Esophagus (tissue), 2 donors: ENCODE results near the gene PPP1R37. TPM values are rescaled to one million over a fixed set of nuclear protein-coding genes. Genes with fewer than 3 reads are reported as not detected.

Source experiments
- H3K27ac ChIP-seq, 2 donors: one replicate each; pipeline ENCODE4 v1.5.1; 2013; ENCODE audit warnings: low read depth in 2 of 2, mild to moderate bottlenecking in 2 of 2, inconsistent platforms in 1 of 2, low read length in 1 of 2, moderate library complexity in 1 of 2
- H3K27me3 ChIP-seq, 2 donors: one replicate each; pipeline ENCODE4 v1.6.1; 2013; ENCODE audit warnings: low read length in 2 of 2, control low read depth in 1 of 2, mild to moderate bottlenecking in 1 of 2; ENCODE audit not compliant: insufficient read depth in 2 of 2, control insufficient read depth in 1 of 2
- H3K36me3 ChIP-seq, 2 donors: one replicate each; pipeline ENCODE4 v1.6.1; 2013; ENCODE audit warnings: low read length in 1 of 2; ENCODE audit not compliant: control insufficient read depth in 2 of 2, insufficient read depth in 2 of 2
- H3K4me1 ChIP-seq, 2 donors: one replicate each; pipeline ENCODE4 v1.6.1; 2013; ENCODE audit warnings: low read length in 1 of 2; ENCODE audit not compliant: control insufficient read depth in 2 of 2, insufficient read depth in 2 of 2
- H3K4me3 ChIP-seq, 2 donors: one replicate each; pipeline ENCODE4 v1.5.1; 2013; ENCODE audit warnings: low read length in 2 of 2, mild to moderate bottlenecking in 2 of 2, low read depth in 1 of 2, moderate library complexity in 1 of 2
- H3K9me3 ChIP-seq, 2 donors: one replicate each; pipeline ENCODE4 v1.6.1; 2013; ENCODE audit warnings: mild to moderate bottlenecking in 2 of 2, low read depth in 1 of 2, low read length in 1 of 2, moderate library complexity in 1 of 2; ENCODE audit not compliant: control insufficient read depth in 2 of 2, insufficient read depth in 1 of 2
- WGBS, 2 donors: extraction: QIAGEN DNeasy Blood & Tissue Kit; methylation state at CpG; one replicate each; pipeline ENCODE4 v1.1.7; 2013; 5-methylcytosine and 5-hydroxymethylcytosine counted together
- polyA plus RNA-seq, 2 donors: library from polyadenylated mRNA; stranded (reverse); fragments of 200-250 nt; gene quantifications; one replicate each; pipeline ENCODE4 v1.2.3, GENCODE V29; 2013
- donor health status: healthy with polysubstance abuse.
- donor health status: Bipolar disorder and iron deficiency.

Gene PPP1R37
- polyA plus RNA-seq, 2 donors, result 17.5 to 43.1 TPM

- Histone ChIP-seq H3K27ac (no peak overlapping the region), H3K36me3 (peaks cover 0 to 8% of the 10 kb centered on the region in 2 donors), H3K27me3 (no peaks in the 10 kb centered on the region), H3K4me1 (peaks cover 11 to 32% of the 10 kb centered on the region in 2 donors), H3K4me3 (peak overlapping the region; percentile 8 to 94), H3K9me3 (no peaks in the 10 kb centered on the region)
- 51% methylated on average over 9 of the region's 9 CpGs for WGBS, 2 donors
Measured at GRCh38 chr19:45094137-45094536, 1.2 kb downstream of the PPP1R37 start.

DNA sequence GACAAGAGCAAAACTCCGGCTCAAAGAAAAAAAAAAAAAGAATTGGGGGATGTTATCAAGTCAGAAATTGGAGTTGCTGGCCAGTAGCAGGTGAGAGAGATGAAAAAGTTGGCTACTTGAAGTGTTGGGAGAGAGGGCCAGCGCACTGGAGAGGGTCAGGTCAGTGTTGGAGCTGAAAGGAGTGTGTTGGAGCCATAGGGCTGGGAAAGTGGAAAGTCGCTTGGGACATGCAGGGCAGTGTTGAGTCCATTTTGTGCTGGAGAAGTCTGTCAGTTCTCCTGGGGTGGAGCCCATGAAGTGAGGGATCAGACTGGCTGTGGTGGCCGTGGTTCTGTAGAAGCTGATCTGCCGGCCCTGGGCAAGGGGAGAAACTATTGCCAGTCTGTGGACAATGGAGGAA is 1.7 kb downstream of the PPP1R37 start:
- no peaks in the 10 kb centered on the region for H3K9me3 ChIP-seq
- peaks cover 11 to 35% of the 10 kb centered on the region in 2 donors for H3K4me1 ChIP-seq
- H3K27ac ChIP-seq, result no peak overlapping the region
- WGBS, 2 donors, result 74 to 75% methylated on average over 5 of the region's 5 CpGs
- no peaks in the 10 kb centered on the region for H3K27me3 ChIP-seq
- no peak overlapping the region for H3K4me3 ChIP-seq
- peaks cover 0 to 8% of the 10 kb centered on the region in 2 donors for H3K36me3 ChIP-seq

- Histone ChIP-seq H3K4me3 (no peak overlapping the region), H3K9me3 (no peaks in the 10 kb centered on the region)
Measured at GRCh38 chr19:45095496-45096413, 2.8 kb downstream of the PPP1R37 start.

GRCh38 chr19:45096700-45097099 is 3.7 kb downstream of the PPP1R37 start:
- Histone ChIP-seq H3K27me3 (no peaks in the 10 kb centered on the region), H3K9me3 (no peaks in the 10 kb centered on the region), H3K4me1 (peaks cover 13 to 36% of the 10 kb centered on the region in 2 donors), H3K36me3 (peaks cover 0 to 3% of the 10 kb centered on the region in 2 donors), H3K4me3 (no peak overlapping the region), H3K27ac (no peak overlapping the region)
- 88 to 92% methylated on average over 7 of the region's 7 CpGs for WGBS, 2 donors

More at GRCh38 chr19:45095496-45096413, 2.8 kb downstream of the PPP1R37 start:
- peaks cover 0 to 3% of the 10 kb centered on the region in 2 donors for H3K36me3 ChIP-seq
- 86 to 89% methylated on average over 14 of the region's 14 CpGs for WGBS, 2 donors
- H3K27ac ChIP-seq, result no peak overlapping the region
- peaks cover 11 to 37% of the 10 kb centered on the region in 2 donors for H3K4me1 ChIP-seq
- H3K27me3 ChIP-seq, result no peaks in the 10 kb centered on the region

GRCh38 chr19:45097450-45097775 is 4.4 kb downstream of the PPP1R37 start:
- Histone ChIP-seq H3K4me1 (peaks cover 15 to 36% of the 10 kb centered on the region in 2 donors), H3K36me3 (peaks cover 0 to 3% of the 10 kb centered on the region in 2 donors), H3K4me3 (no peak overlapping the region), H3K27ac (no peak overlapping the region), H3K27me3 (no peaks in the 10 kb centered on the region), H3K9me3 (no peaks in the 10 kb centered on the region)
- 77 to 89% methylated on average over 7 of the region's 7 CpGs for WGBS, 2 donors

DNA sequence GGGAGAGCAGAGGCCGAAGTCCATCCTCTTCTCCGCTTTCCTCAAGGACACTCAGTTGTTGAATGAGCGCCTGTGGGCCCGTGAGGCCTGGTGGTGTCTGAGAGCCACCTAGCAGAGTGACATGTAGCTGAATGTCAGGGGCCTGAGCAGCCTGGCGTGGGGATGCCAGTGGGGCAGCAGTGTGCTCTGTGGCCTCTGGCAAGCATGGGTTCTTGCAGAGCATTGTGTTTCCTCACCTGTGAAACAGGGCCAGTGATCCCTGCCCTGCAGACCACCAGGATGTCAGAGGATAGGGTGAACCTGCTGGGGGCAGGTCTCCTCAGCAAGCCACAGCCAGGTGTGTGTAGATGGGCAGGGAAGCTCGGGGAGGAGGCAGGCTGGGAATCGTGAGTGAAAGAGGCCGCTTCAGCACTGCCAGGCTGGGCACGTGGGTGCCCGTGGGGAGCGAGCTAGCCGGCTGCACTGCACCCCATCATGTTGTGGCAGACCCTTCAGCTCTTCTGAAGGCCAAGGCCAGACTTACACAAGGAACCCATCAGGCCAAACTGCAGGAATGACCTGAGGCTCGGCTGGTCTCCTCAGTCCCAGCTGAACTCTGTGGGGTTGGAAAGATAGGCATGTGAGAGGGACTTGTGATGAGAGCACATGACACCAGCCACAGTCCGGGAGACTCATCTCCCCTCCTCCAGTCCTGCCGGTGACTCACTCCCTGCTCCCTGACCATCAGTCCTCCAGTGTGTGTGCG is 5.0 kb downstream of the PPP1R37 start:
- peaks cover 15 to 37% of the 10 kb centered on the region in 2 donors for H3K4me1 ChIP-seq
- WGBS, 2 donors, result 58 to 59% methylated on average over 16 of the region's 16 CpGs

DNA sequence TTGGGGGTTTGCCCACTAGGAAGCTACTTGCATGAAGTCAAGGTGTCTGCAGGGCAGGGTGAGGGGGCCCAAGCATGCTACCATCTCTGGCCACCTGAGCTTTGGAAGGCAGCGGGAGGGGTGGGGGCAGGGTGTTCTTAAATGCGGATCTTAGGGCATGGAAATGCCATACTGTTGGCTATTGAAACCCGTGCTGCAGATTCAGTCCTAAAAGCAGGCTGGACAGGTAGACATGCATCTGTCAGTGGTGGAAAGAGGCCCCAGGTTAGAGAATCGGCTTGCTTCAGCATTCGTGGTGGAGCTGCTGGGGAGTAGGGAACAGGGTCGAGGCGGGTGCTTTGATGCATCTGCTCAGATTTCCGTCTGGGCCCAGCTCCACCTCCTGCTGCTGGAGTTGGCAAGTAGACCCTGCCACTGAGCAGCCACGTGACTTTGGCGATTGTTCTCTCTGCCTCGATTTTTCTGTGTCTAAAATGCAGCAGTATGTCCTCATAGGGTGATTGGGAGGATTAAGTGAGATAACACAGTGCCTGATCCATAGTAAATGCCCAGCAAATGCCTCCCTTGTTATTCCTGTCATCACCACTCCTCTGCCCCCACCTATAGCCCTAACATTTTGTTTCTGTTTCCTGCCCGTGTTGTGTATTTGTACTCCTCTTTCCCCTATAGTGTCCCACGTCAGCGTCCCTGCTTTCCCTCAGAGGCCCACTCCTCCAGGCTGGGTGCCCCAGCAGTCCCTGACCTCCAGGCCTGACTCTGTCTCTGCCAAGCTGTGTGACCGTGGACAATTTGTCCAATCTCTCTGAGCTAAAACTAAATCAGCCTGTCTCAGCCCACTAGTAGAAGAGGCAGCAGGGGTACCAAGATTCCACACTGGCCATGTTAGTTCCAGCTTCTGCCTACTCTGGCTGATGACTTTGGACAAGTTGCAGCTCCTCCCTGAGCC is 5.8 kb downstream of the PPP1R37 start:
- Histone ChIP-seq H3K4me3 (no peak overlapping the region), H3K36me3 (peaks cover 0 to 3% of the 10 kb centered on the region in 2 donors), H3K9me3 (no peaks in the 10 kb centered on the region), H3K27me3 (no peaks in the 10 kb centered on the region), H3K27ac (peak overlapping the region; percentile 62 to 86), H3K4me1 (peaks cover 16 to 42% of the 10 kb centered on the region in 2 donors)
- 30 to 33% methylated on average over 15 of the region's 15 CpGs for WGBS, 2 donors

More for the DNA sequence above, 5.0 kb downstream of the PPP1R37 start:
- H3K27me3 ChIP-seq, result no peaks in the 10 kb centered on the region
- no peak overlapping the region for H3K4me3 ChIP-seq
- no peaks in the 10 kb centered on the region for H3K9me3 ChIP-seq
- peaks cover 0 to 3% of the 10 kb centered on the region in 2 donors for H3K36me3 ChIP-seq
- peak overlapping the region in 1 of 2 donors; percentile 38 for H3K27ac ChIP-seq

DNA sequence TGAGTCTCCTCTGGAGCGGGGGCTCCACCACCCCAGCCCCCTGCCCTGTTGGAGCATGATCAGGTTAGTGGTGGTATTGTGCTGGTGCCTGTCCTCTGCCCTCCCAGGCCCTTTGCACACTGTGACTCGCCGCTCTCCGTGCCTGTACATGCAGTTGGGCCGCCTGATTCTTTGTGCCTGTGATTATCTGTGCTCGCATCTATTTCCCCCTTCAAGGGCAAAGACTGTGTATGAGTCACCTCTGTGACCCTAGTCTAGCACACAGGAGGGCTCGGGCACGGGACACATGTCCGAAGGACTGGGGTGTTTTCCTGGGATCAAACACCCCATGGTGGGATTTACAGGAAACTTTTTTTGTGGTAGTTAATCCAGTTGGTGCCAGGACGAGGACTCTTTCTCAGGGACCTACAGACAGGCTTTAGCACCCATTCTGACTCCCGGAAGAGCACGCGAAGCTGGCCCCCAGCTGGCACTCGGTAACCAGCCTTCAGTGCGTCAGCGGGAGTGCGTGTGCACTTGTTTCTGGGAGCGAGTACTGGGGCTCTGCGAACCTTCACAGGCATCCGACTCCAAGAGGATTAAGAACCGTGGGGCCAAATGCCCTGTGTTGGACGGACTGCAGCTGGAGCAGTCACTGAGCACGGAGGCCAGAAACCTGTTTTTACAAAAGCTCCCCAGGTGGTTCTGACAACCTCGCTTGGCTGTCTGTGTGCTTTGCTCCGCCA is 6.7 kb downstream of the PPP1R37 start:
- Histone ChIP-seq H3K36me3 (peaks cover 0 to 3% of the 10 kb centered on the region in 2 donors), H3K4me1 (peaks cover 20 to 43% of the 10 kb centered on the region in 2 donors), H3K27ac (peak overlapping the region; percentile 62 to 86), H3K4me3 (no peak overlapping the region), H3K27me3 (no peaks in the 10 kb centered on the region), H3K9me3 (no peaks in the 10 kb centered on the region)
- 42 to 47% methylated on average over 25 of the region's 25 CpGs for WGBS, 2 donors
